HTERT RPE-1 (cell line): Measurements from ENCODE around the gene TPO.
"Not testable (repeated sequence)": the region's sequence is repeated elsewhere in the genome, so short reads cannot be mapped to it uniquely, and the experiment has no call there.

Source experiments
- in situ Hi-C: fragments of 300-500 bp; cut with MboI; formaldehyde crosslinking; loops from 4 replicates; pipeline ENCODE4 v1.14.3; 2020; ENCODE audit warnings: low sequenced_read_pairs

The TPO gene

GRCh38 chr2:1548910-1549673 is 135.8 kb downstream of the TPO start:
- in situ Hi-C loops: no loop called here

- in situ Hi-C loops: no loop called here
These were observed 136.8 kb downstream of the TPO start for GRCh38 chr2:1550076-1550475.

- in situ Hi-C loops: no loop called here
These were observed 137.5 kb downstream of the TPO start for GRCh38 chr2:1550658-1551316.

- in situ Hi-C loops: no loop called here
These were observed 138.6 kb downstream of the TPO start for GRCh38 chr2:1551905-1552304.

GRCh38 chr2:1552611-1553010 is 139.3 kb downstream of the TPO start:
- in situ Hi-C loops: no loop called here

GRCh38 chr2:1553671-1554295 is 140.5 kb downstream of the TPO start:
- in situ Hi-C loops: no loop called here

- in situ Hi-C loops: no loop called here
These were observed 143.0 kb downstream of the TPO start for GRCh38 chr2:1556286-1556685.

GRCh38 chr2:1556776-1557466 is 143.7 kb downstream of the TPO start:
- in situ Hi-C loops: no loop called here

- in situ Hi-C loops: no loop called here
These were observed 144.2 kb downstream of the TPO start for GRCh38 chr2:1557467-1557820.

GRCh38 chr2:1559589-1560175 is 146.4 kb downstream of the TPO start:
- in situ Hi-C loops: no loop called here

GRCh38 chr2:1561259-1561658 is 148.0 kb downstream of the TPO start:
- in situ Hi-C loops: no loop called here

GRCh38 chr2:1561811-1562421 is 148.7 kb downstream of the TPO start:
- in situ Hi-C loops: no loop called here

GRCh38 chr2:1563084-1563857 is 150.0 kb downstream of the TPO start:
- in situ Hi-C loops: no loop called here

- in situ Hi-C loops: no loop called here
These were observed 151.0 kb downstream of the TPO start for GRCh38 chr2:1563943-1564891.

GRCh38 chr2:1567556-1568344 is 154.5 kb downstream of the TPO start:
- in situ Hi-C loops: no loop called here

- in situ Hi-C loops: not testable (repeated sequence)
These were observed 155.0 kb downstream of the TPO start for GRCh38 chr2:1568345-1568668.

GRCh38 chr2:1569879-1570450 is 156.7 kb downstream of the TPO start:
- in situ Hi-C loops: no loop called here
